Endothelial cell of umbilical vein (primary cell): Measurements from ENCODE around the gene RNF145. TPM values are rescaled to one million over a fixed set of nuclear protein-coding genes. Genes with fewer than 3 reads are reported as not detected.

Source experiments
- BruUV-seq: library from RNA; stranded (reverse); fragments of 400-500 nt; replicated peaks from 2 replicates; lab custom pipeline; 2021; lab: Mats Ljungman, UMichigan
- CTCF ChIA-PET: fragments of 300-600, 350-600 bp; sonication (Branson Sonifier 250); formaldehyde crosslinking; loops from one replicate; lab custom pipeline; 2021; ENCODE audit warnings: antibody characterized with exemption, inconsistent platforms; lab: Charles Lee
- POLR2A ChIA-PET: fragments of 300-600, 350-600 bp; sonication (Branson Sonifier 250); formaldehyde crosslinking; loops from one replicate; lab custom pipeline; 2021; ENCODE audit warnings: antibody characterized with exemption, inconsistent platforms; lab: Charles Lee
- DNase-seq: peaks from one replicate; pipeline ENCODE4 v3.0.0-alpha.2; 2011; ENCODE audit warnings: low read depth, low spot score
- FAIRE-seq: peaks from 2 replicates; lab custom pipeline; 2011; peaks lifted over from hg19 to GRCh38; lab: Jason Lieb, UNC
- H2AFZ ChIP-seq: 2 replicates; pipeline ENCODE4 v1.6.0; 2012; ENCODE audit warnings: low read depth, low read length, control low read depth, inconsistent platforms
- H3K27ac ChIP-seq: 2 replicates; pipeline ENCODE4 v1.5.1; 2011; ENCODE audit warnings: low read depth, mild to moderate bottlenecking, control low read depth, low read length, moderate library complexity; ENCODE audit not compliant: insufficient read depth
- H3K27me3 ChIP-seq, 2 experiments: 2 replicates each; pipeline versions ENCODE4 v1.6.0 to v1.6.1; 2011; ENCODE audit warnings: low read length in 2 of 2, mixed read lengths in 1 of 2; ENCODE audit not compliant: control insufficient read depth in 2 of 2, insufficient read depth in 2 of 2
- H3K36me3 ChIP-seq, 2 experiments: 2 replicates in 1 of 2; 3 replicates in 1 of 2; pipeline ENCODE4 v1.5.1; 2011; ENCODE audit warnings: low read length in 2 of 2, mild to moderate bottlenecking in 1 of 2, moderate library complexity in 1 of 2; ENCODE audit not compliant: control insufficient read depth in 2 of 2, insufficient read depth in 2 of 2; ENCODE audit errors: extremely low read depth in 1 of 2
- H3K4me1 ChIP-seq: 3 replicates; pipeline ENCODE4 v1.5.1; 2011; ENCODE audit warnings: mild to moderate bottlenecking, low read length; ENCODE audit not compliant: control insufficient read depth, insufficient read depth; ENCODE audit errors: extremely low read depth
- H3K4me2 ChIP-seq: 2 replicates; pipeline ENCODE4 v1.6.1; 2011; ENCODE audit warnings: low read length, control low read depth, mixed read lengths; ENCODE audit not compliant: insufficient read depth
- H3K4me3 ChIP-seq, 3 experiments: fragments of 200-600 bp in 1 of 3; sonication (generic), shearing (Covaris generic) in 1 of 3; replicated peaks in 1 of 3; 2 replicates each; pipeline ENCODE4 v1.5.1; 2011 to 2016; ENCODE audit warnings: control low read depth in 3 of 3, low read length in 3 of 3, mild to moderate bottlenecking in 2 of 3, inconsistent platforms in 1 of 3, low read depth in 1 of 3, moderate library complexity in 1 of 3; ENCODE audit not compliant: insufficient read depth in 1 of 3
- H3K79me2 ChIP-seq: 2 replicates; pipeline ENCODE4 v1.6.0; 2012; ENCODE audit warnings: low read length, inconsistent platforms; ENCODE audit not compliant: control insufficient read depth, insufficient read depth
- H3K9ac ChIP-seq: replicated peaks from 2 replicates; pipeline ENCODE3; 2011; ENCODE audit warnings: low read length, control low read depth; ENCODE audit not compliant: insufficient read depth; ENCODE audit errors: extremely low read depth
- H3K9me1 ChIP-seq: replicated peaks from 3 replicates; pipeline ENCODE4 v1.6.0; 2011; ENCODE audit warnings: mild to moderate bottlenecking, low read length; ENCODE audit not compliant: control insufficient read depth, insufficient read depth; ENCODE audit errors: extremely low read depth
- H3K9me3 ChIP-seq: replicated peaks from 2 replicates; pipeline ENCODE4 v1.5.1; 2012; ENCODE audit warnings: low read length, inconsistent platforms; ENCODE audit not compliant: control insufficient read depth, insufficient read depth
- H4K20me1 ChIP-seq: replicated peaks from 2 replicates; pipeline ENCODE3; 2011; ENCODE audit warnings: mild to moderate bottlenecking, low read length; ENCODE audit not compliant: control insufficient read depth, insufficient read depth; ENCODE audit errors: extremely low read depth
- EZH2 ChIP-seq: IDR thresholded peaks from 2 replicates; pipeline ENCODE4 v1.6.1; 2012; ENCODE audit warnings: borderline replicate concordance, low read depth, mild to moderate bottlenecking, moderate library complexity, low read length, inconsistent platforms; ENCODE audit not compliant: severe bottlenecking
- FOS ChIP-seq: IDR thresholded peaks from 2 replicates; pipeline ENCODE4 v1.6.1; 2011; ENCODE audit warnings: mild to moderate bottlenecking, low read length, moderate library complexity, borderline replicate concordance; ENCODE audit not compliant: insufficient read depth
- GATA2 ChIP-seq: IDR thresholded peaks from 2 replicates; pipeline ENCODE4 v1.7.0; 2011; ENCODE audit warnings: low read depth, mild to moderate bottlenecking, moderate library complexity, mixed read lengths, low read length; ENCODE audit not compliant: insufficient read length, insufficient read depth
- JUN ChIP-seq: IDR thresholded peaks from 2 replicates; pipeline ENCODE4 v1.6.1; 2011; ENCODE audit warnings: borderline replicate concordance, low read depth; ENCODE audit not compliant: insufficient read length, insufficient read depth
- MYC ChIP-seq: IDR thresholded peaks from one replicate; pipeline ENCODE4 v1.6.1; 2011; ENCODE audit warnings: mild to moderate bottlenecking, low read depth, low read length
- POLR2A ChIP-seq: IDR thresholded peaks from 2 replicates; pipeline ENCODE4 v1.6.1; 2012; ENCODE audit warnings: low read depth, mild to moderate bottlenecking, control low read depth, low read length
- POLR2AphosphoS5 ChIP-seq: IDR thresholded peaks from 2 replicates; pipeline ENCODE4 v1.6.1; 2012; ENCODE audit warnings: low read depth, mild to moderate bottlenecking, control low read depth, low read length, moderate library complexity; ENCODE audit not compliant: insufficient read depth
- dilution Hi-C: fragments of 300-500 bp; cut with MboI; formaldehyde crosslinking; loops from one replicate; pipeline ENCODE4 v1.15.0; 2019; ENCODE audit warnings: low sequenced_read_pairs; ENCODE audit not compliant: extremely low pct_ligation_motif_present
- intact Hi-C: fragments of 100-400 bp; cut with micrococcal nuclease; formaldehyde crosslinking; loops from one replicate; pipeline ENCODE4 v1.10.0; 2022
- polyA plus RNA-seq, 4 experiments: library from polyadenylated mRNA; depleted of rRNA in 3 of 4; stranded (reverse) in 3 of 4; unstranded in 1 of 4; fragments of >200 nt; gene quantifications; 2 replicates each; pipeline versions ENCODE4 v1.2.1 to v1.2.3, GENCODE V29; 2011 to 2012; ENCODE audit warnings: missing spikeins in 1 of 4
- total RNA-seq: library from RNA; stranded (reverse); gene quantifications from 2 replicates; pipeline ENCODE4 v1.2.3, GENCODE V29; 2021
- TF ChIP-seq, protein P1 (sequence below), 2 donors: IDR thresholded peaks; 1 replicate in 1 of 2; 2 replicates in 1 of 2; pipeline ENCODE4 v1.5.1; 2011; ENCODE audit warnings: low read length in 2 of 2, mild to moderate bottlenecking in 2 of 2, moderate library complexity in 2 of 2, control low read depth in 1 of 2, inconsistent platforms in 1 of 2, low read depth in 1 of 2; ENCODE audit not compliant: insufficient read depth in 1 of 2; ENCODE audit errors: extremely low read depth in 1 of 2
- TF ChIP-seq, protein P2 (sequence below): IDR thresholded peaks from 2 replicates; pipeline ENCODE4 v1.6.1; 2011; ENCODE audit not compliant: insufficient read depth, insufficient read length

RNF145 gene
- total and polyA plus RNA-seq, 2 donors (not counting 3 experiments of a cell fraction or from before 2014, with no cell fraction given), result 39.4 to 62.3 TPM

DNA sequence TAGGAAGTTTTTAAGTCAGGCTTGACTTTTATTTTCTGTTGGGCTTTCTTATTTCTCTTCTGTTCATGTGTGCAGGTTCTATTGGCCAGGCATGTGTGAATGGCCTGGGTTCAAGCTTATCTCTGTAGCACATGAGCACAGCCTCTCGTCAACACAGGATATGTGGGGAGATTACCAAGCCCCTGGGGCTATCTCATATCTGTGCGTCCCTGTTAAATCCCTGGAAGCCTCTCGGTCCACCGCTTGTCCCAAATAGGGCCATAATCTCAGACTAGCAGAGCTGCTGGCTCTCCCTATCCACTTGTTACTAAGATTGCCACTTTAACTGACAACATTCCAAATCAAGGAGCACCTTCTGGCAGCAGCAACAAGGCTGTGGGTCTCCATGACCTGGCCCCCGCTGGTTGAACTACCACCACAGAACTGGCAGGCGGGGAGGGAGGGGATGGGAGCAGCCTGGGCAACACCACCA lies 81.2 kb downstream of the RNF145 start:
- intact Hi-C loops (no loop called here), dilution Hi-C loops (loop anchor here (25.0 kb wide), 1 partner anchor 416 kb away; no protein-coding TSS in a partner anchor)
- POLR2A ChIA-PET, result no interaction called here
- Histone ChIP-seq H4K20me1 (no peaks in the 10 kb centered on the region), H3K4me1 (no peaks in the 10 kb centered on the region), H3K79me2 (no peaks in the 10 kb centered on the region), H2AFZ (no peak overlapping the region), H3K4me2 (no peak overlapping the region), H3K9me1 (no peaks in the 10 kb centered on the region), H3K27me3 (peaks cover 2 to 9% of the 10 kb centered on the region in 2 experiments), H3K4me3 (no peak overlapping the region), H3K9me3 (no peaks in the 10 kb centered on the region), H3K36me3 (no peaks in the 10 kb centered on the region), H3K27ac (no peak overlapping the region), H3K9ac (no peak overlapping the region)
- BruUV-seq, result no TSS peak
- CTCF ChIA-PET, result interaction anchor here (1.3 to 1.9 kb wide), 3 partner anchors 18 to 1053 kb away, joined by 3 to 8 read pairs (median 4); no protein-coding TSS in a partner anchor
- no peak for TF ChIP-seq POLR2A
- TF ChIP-seq FOS, result no peak
- TF ChIP-seq JUN, result no peak
- TF ChIP-seq, protein P1, sequence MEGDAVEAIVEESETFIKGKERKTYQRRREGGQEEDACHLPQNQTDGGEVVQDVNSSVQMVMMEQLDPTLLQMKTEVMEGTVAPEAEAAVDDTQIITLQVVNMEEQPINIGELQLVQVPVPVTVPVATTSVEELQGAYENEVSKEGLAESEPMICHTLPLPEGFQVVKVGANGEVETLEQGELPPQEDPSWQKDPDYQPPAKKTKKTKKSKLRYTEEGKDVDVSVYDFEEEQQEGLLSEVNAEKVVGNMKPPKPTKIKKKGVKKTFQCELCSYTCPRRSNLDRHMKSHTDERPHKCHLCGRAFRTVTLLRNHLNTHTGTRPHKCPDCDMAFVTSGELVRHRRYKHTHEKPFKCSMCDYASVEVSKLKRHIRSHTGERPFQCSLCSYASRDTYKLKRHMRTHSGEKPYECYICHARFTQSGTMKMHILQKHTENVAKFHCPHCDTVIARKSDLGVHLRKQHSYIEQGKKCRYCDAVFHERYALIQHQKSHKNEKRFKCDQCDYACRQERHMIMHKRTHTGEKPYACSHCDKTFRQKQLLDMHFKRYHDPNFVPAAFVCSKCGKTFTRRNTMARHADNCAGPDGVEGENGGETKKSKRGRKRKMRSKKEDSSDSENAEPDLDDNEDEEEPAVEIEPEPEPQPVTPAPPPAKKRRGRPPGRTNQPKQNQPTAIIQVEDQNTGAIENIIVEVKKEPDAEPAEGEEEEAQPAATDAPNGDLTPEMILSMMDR (IDR thresholded peaks at IDR 0.05; ENCODE audit: extremely low read depth in 1 of 2, insufficient read depth in 1 of 2, low read depth in 1 of 2, low read length in 2 of 2), result no peak
- DNase-seq, result no peak
- FAIRE-seq, result no peak

DNA sequence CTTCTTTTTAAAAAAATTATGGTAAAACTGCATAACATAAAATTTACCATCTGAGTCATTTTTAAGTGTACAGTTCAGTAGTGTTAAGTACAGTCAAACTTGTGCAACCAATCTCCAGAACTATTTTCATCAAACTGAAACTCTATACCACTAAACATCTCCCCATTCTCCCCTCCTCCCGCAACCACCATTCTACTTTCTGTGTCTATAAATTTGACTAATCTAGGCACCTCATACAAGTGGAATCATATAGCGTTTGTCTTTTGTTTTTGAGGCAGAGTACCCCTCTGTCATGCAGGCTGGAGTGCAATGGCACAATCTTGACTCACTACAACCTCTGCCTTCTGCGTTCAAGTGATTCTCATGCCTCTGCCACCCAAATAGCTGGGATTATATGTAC lies 85.7 kb downstream of the RNF145 start:
- intact Hi-C loops (no loop called here), dilution Hi-C loops (no loop called here)
- Histone ChIP-seq H3K9ac (no peak overlapping the region), H4K20me1 (no peaks in the 10 kb centered on the region), H3K9me1 (no peaks in the 10 kb centered on the region), H3K4me2 (no peak overlapping the region), H3K4me1 (no peaks in the 10 kb centered on the region), H2AFZ (no peak overlapping the region), H3K9me3 (no peaks in the 10 kb centered on the region), H3K4me3 (no peak overlapping the region), H3K27me3 (no peaks in the 10 kb centered on the region), H3K79me2 (no peaks in the 10 kb centered on the region), H3K27ac (no peak overlapping the region), H3K36me3 (no peaks in the 10 kb centered on the region)
- POLR2A ChIA-PET, result no interaction called here
- TF ChIP-seq JUN (no peak), FOS (no peak), MYC (no peak), POLR2AphosphoS5 (no peak), EZH2 (no peak), POLR2A (no peak), GATA2 (no peak)
- TF ChIP-seq, protein P1 (IDR thresholded peaks at IDR 0.05; ENCODE audit: extremely low read depth in 1 of 2, insufficient read depth in 1 of 2, low read depth in 1 of 2, low read length in 2 of 2), result no peak
- TF ChIP-seq, protein P2, sequence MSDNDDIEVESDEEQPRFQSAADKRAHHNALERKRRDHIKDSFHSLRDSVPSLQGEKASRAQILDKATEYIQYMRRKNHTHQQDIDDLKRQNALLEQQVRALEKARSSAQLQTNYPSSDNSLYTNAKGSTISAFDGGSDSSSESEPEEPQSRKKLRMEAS, result no peak
- FAIRE-seq (no peak), DNase-seq (no peak)
- no TSS peak for BruUV-seq
- CTCF ChIA-PET, result interaction anchor here (1.1 kb wide), 1 partner anchor 9 kb away, joined by 4 read pairs; no protein-coding TSS in a partner anchor
